GM12892 (cell line): Measurements from ENCODE around the gene C10orf90.
"Not testable (repeated sequence)": the region's sequence is repeated elsewhere in the genome, so short reads cannot be mapped to it uniquely, and the experiment has no call there.

Experiments
- DNase-seq: peaks from one replicate; pipeline ENCODE4 v3.0.0; 2011; ENCODE audit not compliant: insufficient read length
- FAIRE-seq: peaks from 2 replicates; lab custom pipeline; 2011; peaks lifted over from hg19 to GRCh38; lab: Jason Lieb, UNC
- POLR2A ChIP-seq: IDR thresholded peaks from 2 replicates; pipeline ENCODE4 v1.6.1; 2011; ENCODE audit warnings: low read depth, low read length, control low read depth
- POLR2AphosphoS5 ChIP-seq: IDR thresholded peaks from 2 replicates; pipeline ENCODE4 v1.6.1; 2011; ENCODE audit warnings: low read depth, low read length, control low read depth
- TAF1 ChIP-seq: IDR thresholded peaks from 2 replicates; pipeline ENCODE4 v1.6.1; 2011; ENCODE audit warnings: low read depth, mild to moderate bottlenecking, control low read depth, low read length, borderline replicate concordance

Gene C10orf90

DNA sequence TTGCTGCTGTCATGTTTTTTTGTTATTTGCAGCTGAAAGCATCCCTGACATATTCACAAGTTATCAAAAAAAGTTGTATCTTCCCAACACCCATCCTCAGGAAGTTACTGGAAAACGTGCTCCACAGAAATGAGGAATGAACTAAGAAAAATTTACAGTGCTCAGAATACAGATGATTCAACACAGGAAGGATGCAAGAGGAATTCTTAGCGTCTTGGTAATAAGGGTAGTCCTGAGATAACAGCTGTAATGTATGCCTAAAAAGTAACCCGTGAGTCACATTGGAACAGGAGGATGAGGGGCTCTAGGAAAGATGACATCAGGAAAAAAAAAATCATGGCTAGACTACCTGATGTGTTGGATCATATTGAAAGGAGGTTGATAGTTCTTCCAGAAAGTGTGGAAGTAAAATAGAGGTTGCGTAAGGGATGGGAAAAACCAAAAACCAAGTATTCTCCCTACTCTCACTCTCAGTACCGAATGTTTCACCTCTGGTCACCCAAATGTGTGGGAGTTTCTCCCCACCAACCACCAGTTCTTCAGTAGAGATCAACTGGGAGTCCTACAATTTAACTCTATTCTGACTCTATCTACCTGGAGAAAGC lies 286.1 kb downstream of the C10orf90 start:
- FAIRE-seq = no peak
- no peak for DNase-seq
- TF ChIP-seq TAF1 (no peak), POLR2AphosphoS5 (no peak), POLR2A (no peak)

DNA sequence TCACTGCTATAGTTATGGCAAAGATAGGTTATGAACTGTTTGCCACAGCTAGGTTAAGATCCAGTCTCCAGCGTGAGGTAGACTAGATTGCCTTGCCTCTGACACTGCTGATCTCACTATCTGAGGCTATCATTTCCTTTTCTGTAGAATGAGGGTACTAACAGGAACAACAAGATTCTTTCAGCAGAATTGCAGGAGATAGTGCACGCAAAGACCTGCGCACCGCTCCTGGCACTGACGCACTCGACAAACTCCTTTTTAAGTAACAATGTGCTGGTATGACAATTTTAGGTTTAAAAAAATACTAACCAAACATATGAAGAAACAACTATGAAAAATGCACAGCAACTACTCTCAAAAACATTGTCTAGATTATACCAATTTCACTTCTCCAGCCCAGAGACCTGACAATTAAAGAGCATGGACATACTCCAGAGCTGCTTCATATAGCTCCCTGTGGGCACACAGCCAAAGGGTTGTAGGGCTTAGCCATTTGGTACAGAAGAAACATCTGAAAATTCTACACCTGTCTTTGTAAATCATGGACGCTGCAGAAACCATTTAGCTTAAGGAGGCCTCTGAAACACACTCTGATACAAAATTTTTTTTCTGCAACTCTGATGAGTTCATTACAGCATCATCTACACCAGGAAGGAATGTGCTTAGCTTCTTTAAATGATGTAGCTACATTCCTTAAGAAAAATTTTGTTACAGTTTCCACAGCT lies 290.0 kb downstream of the C10orf90 start:
- FAIRE-seq (no peak), DNase-seq (no peak)
- no peak for TF ChIP-seq TAF1

DNA sequence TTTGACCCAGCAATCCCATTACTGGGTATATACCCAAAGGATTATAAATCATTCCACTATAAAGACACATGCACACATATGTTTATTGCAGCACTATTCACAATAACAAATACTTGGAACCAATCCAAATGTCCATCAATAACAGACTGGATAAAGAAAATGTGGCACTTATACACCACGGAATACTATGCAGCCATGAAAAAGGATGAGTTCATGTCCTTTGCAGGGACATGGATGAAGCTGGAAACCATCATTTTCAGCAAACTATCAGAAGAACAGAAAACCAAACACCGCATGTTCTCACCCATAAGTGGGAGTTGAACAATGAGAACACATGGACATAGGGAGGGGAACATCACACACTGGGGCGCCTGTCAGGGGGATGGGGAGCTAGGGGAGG lies 291.3 kb downstream of the C10orf90 start:
- not testable (repeated sequence) for FAIRE-seq, DNase-seq

DNA sequence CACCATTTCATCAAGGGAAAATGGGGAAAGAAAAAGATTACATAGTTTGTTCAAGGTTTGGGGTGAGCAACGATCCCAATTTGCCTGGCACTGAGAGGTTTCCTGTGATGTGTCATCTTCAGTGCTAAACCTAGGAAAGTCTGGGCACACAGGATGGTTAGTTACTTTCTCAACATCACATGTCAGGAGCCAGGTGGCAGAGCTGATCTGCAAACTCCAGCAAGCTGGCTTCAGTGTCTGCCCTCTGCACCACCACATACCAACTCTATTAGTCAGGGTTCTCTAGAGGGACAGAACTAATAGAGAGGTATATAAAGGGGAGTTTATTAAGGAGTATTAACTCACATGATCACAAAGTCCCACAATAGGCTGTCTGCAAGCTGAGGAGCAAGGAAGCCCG lies 293.5 kb downstream of the C10orf90 start:
- TF ChIP-seq TAF1 (no peak), POLR2A (no peak), POLR2AphosphoS5 (no peak)
- FAIRE-seq (no peak), DNase-seq (no peak)

DNA sequence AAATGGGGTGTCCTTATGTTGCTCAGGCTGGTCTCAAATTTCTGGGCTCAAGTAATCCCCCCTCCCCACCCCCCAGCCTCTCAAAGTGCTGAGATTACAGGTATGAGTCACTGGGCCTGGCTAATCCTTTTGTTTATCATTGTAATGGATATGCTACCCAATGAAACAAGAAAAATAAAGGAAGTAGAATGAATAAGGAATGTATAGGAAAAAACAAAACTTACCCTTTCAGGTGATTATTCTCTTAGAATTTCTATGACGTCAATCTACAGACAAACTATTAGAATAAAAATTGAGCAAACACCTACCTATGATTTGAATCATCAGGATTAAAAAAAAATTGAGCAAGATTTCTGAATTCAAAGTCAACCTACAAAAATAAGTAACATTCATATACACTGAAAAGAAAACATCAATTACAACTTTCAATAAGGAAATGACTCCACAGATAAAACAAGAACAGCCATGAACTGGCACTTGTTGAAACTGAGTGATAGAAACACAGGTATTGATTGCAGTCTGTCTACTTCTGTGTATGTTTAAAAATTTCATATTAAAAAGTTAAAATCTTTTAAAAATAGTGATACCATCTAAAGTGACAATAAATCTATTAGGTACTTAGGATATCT lies 294.5 kb downstream of the C10orf90 start:
- FAIRE-seq = no peak

DNA sequence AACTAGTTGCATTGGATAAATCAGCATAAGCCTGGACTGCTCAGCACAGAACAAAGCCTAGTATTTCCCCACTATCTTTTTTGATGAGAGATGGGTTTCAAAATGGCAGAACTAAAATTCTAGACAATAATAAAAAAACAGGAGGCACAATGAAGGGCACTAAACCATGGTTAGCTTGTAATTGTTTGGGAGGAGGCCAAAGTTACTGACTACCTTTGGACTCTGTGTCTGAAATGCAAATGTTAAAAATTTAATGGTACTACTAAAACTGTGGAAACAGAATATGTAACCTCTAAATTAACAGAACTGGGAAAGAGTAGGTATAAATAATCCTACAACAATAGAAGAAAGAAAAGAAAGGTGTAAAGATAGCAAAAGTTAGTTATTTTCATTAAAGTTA lies 295.2 kb downstream of the C10orf90 start:
- DNase-seq (no peak), FAIRE-seq (no peak)
- no peak for TF ChIP-seq TAF1
- TF ChIP-seq POLR2AphosphoS5 = no peak
- TF ChIP-seq POLR2A = no peak

More for the DNA sequence above, 294.5 kb downstream of the C10orf90 start:
- no peak for DNase-seq
- no peak for TF ChIP-seq TAF1
- TF ChIP-seq POLR2A = no peak
- no peak for TF ChIP-seq POLR2AphosphoS5
